WTC11 (cell line): Measurements from ENCODE around the gene CAPN15. TPM values are rescaled to one million over a fixed set of nuclear protein-coding genes. Genes with fewer than 3 reads are reported as not detected.

Experiments
- ATAC-seq: fragments of 200-7000 bp; cut with Tn5 transposase; 2 replicates; pipeline ENCODE4 v1.10.0; 2021; ENCODE audit warnings: mild to moderate bottlenecking, moderate library complexity
- CTCF ChIA-PET: fragments of 300-600 bp; sonication (Branson Sonifier 250); formaldehyde crosslinking; loops from one replicate; lab custom pipeline; 2021; ENCODE audit warnings: antibody characterized with exemption; lab: Charles Lee
- POLR2A ChIA-PET: fragments of 350-600 bp; sonication (Branson Sonifier 250); formaldehyde crosslinking; loops from one replicate; lab custom pipeline; 2021; ENCODE audit warnings: antibody characterized with exemption; lab: Charles Lee
- DNase-seq: peaks from one replicate; pipeline ENCODE4 v3.0.0; 2021; ENCODE audit warnings: low spot score
- H3K27ac Mint-ChIP-seq: 2 replicates; pipeline ENCODE4 v1.8.0; 2021; ENCODE audit warnings: mixed read lengths
- H3K27me3 Mint-ChIP-seq: 2 replicates; pipeline ENCODE4 v1.8.0; 2021; ENCODE audit warnings: low read depth, mild to moderate bottlenecking, moderate library complexity, mixed read lengths
- H3K36me3 Mint-ChIP-seq: 2 replicates; pipeline ENCODE4 v1.8.0; 2021; ENCODE audit warnings: mixed read lengths
- H3K4me1 Mint-ChIP-seq: 2 replicates; pipeline ENCODE4 v1.8.0; 2022; ENCODE audit warnings: mixed read lengths
- H3K4me3 Mint-ChIP-seq: 2 replicates; pipeline ENCODE4 v1.8.0; 2021; ENCODE audit warnings: mild to moderate bottlenecking, moderate library complexity, mixed read lengths
- H3K9me3 Mint-ChIP-seq: 2 replicates; pipeline ENCODE4 v1.8.0; 2021; ENCODE audit warnings: mixed read lengths
- ATF3 ChIP-seq: sonication (generic); formaldehyde crosslinking; conservative IDR thresholded peaks from 2 replicates; pipeline ENCODE4 v1.8.1; 2022; ENCODE audit warnings: mild to moderate bottlenecking, missing genetic modification reagents
- CDX4 ChIP-seq: fragments of 250-450 bp; sonication (Bioruptor Pico); IDR thresholded peaks from 2 replicates; pipeline ENCODE4 v1.9.0; 2021; ENCODE audit warnings: moderate library complexity, mild to moderate bottlenecking, inconsistent platforms, borderline replicate concordance
- EMX1 ChIP-seq: fragments of 250-450 bp; sonication (Bioruptor Pico); IDR thresholded peaks from 2 replicates; pipeline ENCODE4 v1.8.0; 2021; ENCODE audit warnings: mild to moderate bottlenecking
- GTF2I ChIP-seq: fragments of 250-450 bp; sonication (Bioruptor Pico); conservative IDR thresholded peaks from 2 replicates; pipeline ENCODE4 v1.4.0; 2021; ENCODE audit warnings: mild to moderate bottlenecking
- KAT7 ChIP-seq: sonication (generic); formaldehyde crosslinking; IDR thresholded peaks from 2 replicates; pipeline ENCODE4 v1.8.1; 2023; ENCODE audit warnings: missing genetic modification reagents, mild to moderate bottlenecking, borderline replicate concordance
- MAX ChIP-seq: sonication (generic); formaldehyde crosslinking; IDR thresholded peaks from 2 replicates; pipeline ENCODE4 v1.8.0; 2022; ENCODE audit warnings: mild to moderate bottlenecking, missing genetic modification reagents
- NR2C2 ChIP-seq: sonication (generic); formaldehyde crosslinking; IDR thresholded peaks from 2 replicates; pipeline ENCODE4 v1.8.0; 2022; ENCODE audit warnings: mild to moderate bottlenecking, missing genetic modification reagents
- PRDM15 ChIP-seq: sonication (generic); formaldehyde crosslinking; IDR thresholded peaks from 2 replicates; pipeline ENCODE4 v1.8.0; 2022; ENCODE audit warnings: missing genetic modification reagents
- ZMAT4 ChIP-seq: fragments of 250-450 bp; sonication (Bioruptor Pico); IDR thresholded peaks from 2 replicates; pipeline ENCODE4 v1.9.0; 2021; ENCODE audit warnings: mild to moderate bottlenecking
- ZNF317 ChIP-seq: sonication (generic); formaldehyde crosslinking; IDR thresholded peaks from 2 replicates; pipeline ENCODE4 v1.8.1; 2023; ENCODE audit warnings: low read depth, mild to moderate bottlenecking, moderate library complexity, missing genetic modification reagents, borderline replicate concordance
- ZNF425 ChIP-seq: fragments of 250-450 bp; sonication (Bioruptor Pico); conservative IDR thresholded peaks from 2 replicates; pipeline ENCODE4 v1.9.0; 2021; ENCODE audit warnings: mild to moderate bottlenecking
- microRNA-seq: library from miRNA; unstranded; fragments of <30 nt; microRNA quantifications from one replicate; pipeline ENCODE4 v1.2.0, GENCODE V29; 2022; ENCODE audit warnings: borderline number of aligned reads
- total RNA-seq: library from RNA; stranded (reverse); gene quantifications from 3 replicates; pipeline ENCODE4 v1.2.3, GENCODE V29; 2021

CAPN15 gene
- total RNA-seq, 1 experiment from 2014 or later = 110 TPM

- ATAC-seq = no peak
- peaks cover 6% of the 10 kb centered on the region for H3K4me1 Mint-ChIP-seq
- POLR2A ChIA-PET = no interaction called here
- H3K27me3 Mint-ChIP-seq = no peaks in the 10 kb centered on the region
- H3K27ac Mint-ChIP-seq = no peak overlapping the region
- no peak for TF ChIP-seq KAT7 (CRISPR knock-in tag)
- TF ChIP-seq ATF3 = no peak
- no peak for TF ChIP-seq CDX4 (CRISPR knock-in tag)
- TF ChIP-seq ZNF425 (CRISPR knock-in tag) = no peak
- no peak for TF ChIP-seq PRDM15 (CRISPR knock-in tag)
- TF ChIP-seq MAX (CRISPR knock-in tag) = no peak
- no peak for TF ChIP-seq NR2C2
- no peak for TF ChIP-seq ZMAT4 (CRISPR knock-in tag)
- no peak for TF ChIP-seq GTF2I (CRISPR knock-in tag)
- no peak for TF ChIP-seq EMX1 (CRISPR knock-in tag)
- TF ChIP-seq ZNF317 = no peak
- DNase-seq = no peak
- CTCF ChIA-PET = no interaction called here
- no peak overlapping the region for H3K4me3 Mint-ChIP-seq
- H3K36me3 Mint-ChIP-seq = peaks cover 22% of the 10 kb centered on the region
- H3K9me3 Mint-ChIP-seq = peaks cover 12% of the 10 kb centered on the region
These were observed 76.4 kb downstream of the CAPN15 start for GRCh38 chr16:603933-604332.

Small RNA genes within 50 kb of the gene (microRNA-seq; reads per million reads assigned to microRNA genes)
- gene MIR3176 = 40.5 reads per million, percentile 50 among the genes with 10 or more reads in this experiment
- gene MIR5587 = 1.7 reads per million

Other genes starting within 250 kb of the CAPN15 start
- gene ARHGDIG, start 247.1 kb upstream of the CAPN15 start, total RNA-seq = 3.4 to 4.0 TPM (median 3.5 TPM) in 3 replicates
- gene PDIA2, start 244.5 kb upstream of the CAPN15 start, total RNA-seq = 1.9 to 2.4 TPM (median 2.3 TPM) in 3 replicates
- 48.0 to 50.3 TPM (median 48.9 TPM) in 3 replicates for gene AXIN1, start 175.0 kb upstream of the CAPN15 start, total RNA-seq
- 119 to 144 TPM (median 140 TPM) in 3 replicates for gene MRPL28, start 157.2 kb upstream of the CAPN15 start, total RNA-seq
- gene PGAP6, start 145.7 kb upstream of the CAPN15 start, total RNA-seq = 104 to 108 TPM (median 107 TPM) in 3 replicates
- 467 to 550 TPM (median 535 TPM) in 3 replicates for gene NME4, start 130.5 kb upstream of the CAPN15 start, total RNA-seq
- 37.8 to 43.6 TPM (median 40.7 TPM) in 3 replicates for gene DECR2, start 125.8 kb upstream of the CAPN15 start, total RNA-seq
- gene RAB11FIP3, start 102.1 kb upstream of the CAPN15 start, total RNA-seq = 37.1 to 38.6 TPM (median 37.9 TPM) in 3 replicates
- gene PRR35, start 32.7 kb downstream of the CAPN15 start, total RNA-seq = 0.72 to 1.1 TPM (median 0.94 TPM) in 3 replicates
- 0.76 to 0.92 TPM (median 0.87 TPM) in 3 replicates for gene NHLRC4, start 39.3 kb downstream of the CAPN15 start, total RNA-seq
- gene PIGQ, start 42.3 kb downstream of the CAPN15 start, total RNA-seq = 57.7 to 63.7 TPM (median 60.8 TPM) in 3 replicates
- 22.5 to 28.0 TPM (median 26.2 TPM) in 3 replicates for gene RAB40C, start 62.4 kb downstream of the CAPN15 start, total RNA-seq
- gene WFIKKN1, start 103.3 kb downstream of the CAPN15 start, total RNA-seq = 12.3 to 18.6 TPM (median 17.3 TPM) in 3 replicates
- 115 to 121 TPM (median 115 TPM) in 3 replicates for gene METTL26, start 108.6 kb downstream of the CAPN15 start, total RNA-seq
- gene MCRIP2, start 114.1 kb downstream of the CAPN15 start, total RNA-seq = 63.3 to 76.0 TPM (median 66.7 TPM) in 3 replicates
- 66.2 to 75.8 TPM (median 69.6 TPM) in 3 replicates for gene WDR90, start 121.7 kb downstream of the CAPN15 start, total RNA-seq
- 245 to 285 TPM (median 250 TPM) in 3 replicates for gene RHOT2, start 140.4 kb downstream of the CAPN15 start, total RNA-seq
- gene RHBDL1, start 148.0 kb downstream of the CAPN15 start, total RNA-seq = 6.7 to 8.2 TPM (median 6.7 TPM) in 3 replicates
- gene STUB1, start 152.7 kb downstream of the CAPN15 start, total RNA-seq = 79.0 to 88.2 TPM (median 85.8 TPM) in 3 replicates
- 59.6 to 63.4 TPM (median 61.2 TPM) in 3 replicates for gene JMJD8, start 156.6 kb downstream of the CAPN15 start, total RNA-seq
- 25.5 to 28.2 TPM (median 26.3 TPM) in 3 replicates for gene WDR24, start 162.7 kb downstream of the CAPN15 start, total RNA-seq
- 22.7 to 28.6 TPM (median 27.3 TPM) in 3 replicates for gene FBXL16, start 178.1 kb downstream of the CAPN15 start, total RNA-seq
- 30.9 to 64.3 TPM (median 61.4 TPM) in 3 replicates for gene METRN, start 187.4 kb downstream of the CAPN15 start, total RNA-seq
- gene ANTKMT, start 193.4 kb downstream of the CAPN15 start, total RNA-seq = 40.6 to 43.1 TPM (median 43.0 TPM) in 3 replicates
- gene CCDC78, start 198.7 kb downstream of the CAPN15 start, total RNA-seq = 19.4 to 20.8 TPM (median 20.2 TPM) in 3 replicates
- gene HAGHL, start 199.4 kb downstream of the CAPN15 start, total RNA-seq = 38.4 to 41.7 TPM (median 39.4 TPM) in 3 replicates
- 32.8 to 50.9 TPM (median 32.8 TPM) in 3 replicates for gene CIAO3, start 213.3 kb downstream of the CAPN15 start, total RNA-seq
- 0.20 to 0.55 TPM (median 0.46 TPM) in 3 replicates for gene MSLN, start 233.0 kb downstream of the CAPN15 start, total RNA-seq